Activated CD8-positive, alpha-beta memory T cell treated with anti-CD3 and anti-CD28 coated beads, Interleukin-2, amount 10 ng/mL, durations not matched to agents 7 days and 5 days (primary cell): Measurements from ENCODE around the gene UBTD1. TPM values are rescaled to one million over a fixed set of nuclear protein-coding genes. Genes with fewer than 3 reads are reported as not detected.

Source experiments
- ATAC-seq: fragments of 150-1000 bp; cut with Tn5 transposase; one replicate; pipeline ENCODE4 v1.10.0; 2021; ENCODE audit warnings: moderate library complexity
- CTCF ChIA-PET: fragments of 350-600 bp; sonication (Branson Sonifier 250); formaldehyde crosslinking; loops from one replicate; lab custom pipeline; 2021; ENCODE audit warnings: antibody characterized with exemption; lab: Charles Lee
- DNase-seq: peaks from one replicate; pipeline ENCODE4 v3.0.0-alpha.2; 2020
- H3K27ac Mint-ChIP-seq: one replicate; pipeline ENCODE4 v1.8.0; 2021; ENCODE audit warnings: mild to moderate bottlenecking, mixed read lengths
- H3K27me3 Mint-ChIP-seq: one replicate; pipeline ENCODE4 v1.8.0; 2021; ENCODE audit warnings: mixed read lengths
- H3K36me3 Mint-ChIP-seq: one replicate; pipeline ENCODE4 v1.8.0; 2021; ENCODE audit warnings: mild to moderate bottlenecking, mixed read lengths
- H3K4me1 Mint-ChIP-seq: one replicate; pipeline ENCODE4 v1.8.0; 2021; ENCODE audit warnings: mixed read lengths
- H3K4me3 Mint-ChIP-seq: one replicate; pipeline ENCODE4 v1.8.0; 2021; ENCODE audit warnings: mild to moderate bottlenecking, moderate library complexity, mixed read lengths
- H3K9me3 Mint-ChIP-seq: one replicate; pipeline ENCODE4 v1.8.0; 2022; ENCODE audit warnings: low read depth, mixed read lengths
- total RNA-seq, 2 experiments: library from RNA; stranded (reverse); gene quantifications; one replicate each; pipeline ENCODE4 v1.2.3, GENCODE V29; 2021

Gene UBTD1
- total RNA-seq, 2 experiments from 2014 or later = 0.88 to 1.3 TPM

DNA sequence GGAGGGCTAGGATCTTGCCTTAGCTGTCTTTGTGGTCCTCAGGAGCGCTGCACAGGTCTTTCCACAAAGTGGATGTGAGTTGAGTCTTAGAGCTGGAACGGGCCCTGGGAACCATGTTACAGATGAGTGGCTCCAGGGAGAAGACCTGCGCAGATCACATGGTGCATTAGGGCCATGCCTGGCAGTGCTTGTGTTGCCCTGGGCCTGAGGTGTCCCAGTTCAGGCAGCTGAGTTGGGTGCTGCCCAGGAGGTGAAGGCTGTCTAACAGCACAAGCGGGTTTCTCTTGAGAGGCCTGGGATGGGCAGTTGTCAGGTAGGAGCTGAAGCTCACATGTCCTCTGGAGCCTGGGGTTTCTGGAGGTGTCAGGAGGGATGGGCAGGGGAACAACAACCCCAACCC, 40.1 kb downstream of the UBTD1 start:
- H3K9me3 Mint-ChIP-seq = no peaks in the 10 kb centered on the region
- H3K36me3 Mint-ChIP-seq = no peaks in the 10 kb centered on the region
- no peak for ATAC-seq
- no peaks in the 10 kb centered on the region for H3K27me3 Mint-ChIP-seq
- no peak overlapping the region for H3K27ac Mint-ChIP-seq
- H3K4me1 Mint-ChIP-seq = peaks cover 20% of the 10 kb centered on the region
- H3K4me3 Mint-ChIP-seq = no peak overlapping the region
- DNase-seq = no peak
- CTCF ChIA-PET = interaction anchor here (0.5 to 1.9 kb wide), 3 partner anchors 14 to 628 kb away, joined by 3 to 12 read pairs (median 5); no protein-coding TSS in a partner anchor

- CTCF ChIA-PET = interaction anchor here (0.5 to 1.9 kb wide), 4 partner anchors 13 to 629 kb away, joined by 3 to 12 read pairs (median 4); no protein-coding TSS in a partner anchor
- no peaks in the 10 kb centered on the region for H3K27me3 Mint-ChIP-seq
- no peaks in the 10 kb centered on the region for H3K36me3 Mint-ChIP-seq
- no peaks in the 10 kb centered on the region for H3K9me3 Mint-ChIP-seq
- H3K4me1 Mint-ChIP-seq = peaks cover 21% of the 10 kb centered on the region
- no peak overlapping the region for H3K4me3 Mint-ChIP-seq
- DNase-seq (no peak), ATAC-seq (no peak)
- H3K27ac Mint-ChIP-seq = no peak overlapping the region
Observed at GRCh38 chr10:97539523-97540200, 40.9 kb downstream of the UBTD1 start.

GRCh38 chr10:97540669-97541500, 42.2 kb downstream of the UBTD1 start:
- CTCF ChIA-PET = interaction anchor here (1.0 to 1.3 kb wide), 2 partner anchors 11 to 133 kb away, joined by 3 to 4 read pairs; no protein-coding TSS in a partner anchor
- no peaks in the 10 kb centered on the region for H3K36me3 Mint-ChIP-seq
- peaks cover 21% of the 10 kb centered on the region for H3K4me1 Mint-ChIP-seq
- H3K9me3 Mint-ChIP-seq = no peaks in the 10 kb centered on the region
- ATAC-seq = no peak
- no peak overlapping the region for H3K4me3 Mint-ChIP-seq
- H3K27me3 Mint-ChIP-seq = no peaks in the 10 kb centered on the region
- no peak overlapping the region for H3K27ac Mint-ChIP-seq
- DNase-seq = no peak

DNA sequence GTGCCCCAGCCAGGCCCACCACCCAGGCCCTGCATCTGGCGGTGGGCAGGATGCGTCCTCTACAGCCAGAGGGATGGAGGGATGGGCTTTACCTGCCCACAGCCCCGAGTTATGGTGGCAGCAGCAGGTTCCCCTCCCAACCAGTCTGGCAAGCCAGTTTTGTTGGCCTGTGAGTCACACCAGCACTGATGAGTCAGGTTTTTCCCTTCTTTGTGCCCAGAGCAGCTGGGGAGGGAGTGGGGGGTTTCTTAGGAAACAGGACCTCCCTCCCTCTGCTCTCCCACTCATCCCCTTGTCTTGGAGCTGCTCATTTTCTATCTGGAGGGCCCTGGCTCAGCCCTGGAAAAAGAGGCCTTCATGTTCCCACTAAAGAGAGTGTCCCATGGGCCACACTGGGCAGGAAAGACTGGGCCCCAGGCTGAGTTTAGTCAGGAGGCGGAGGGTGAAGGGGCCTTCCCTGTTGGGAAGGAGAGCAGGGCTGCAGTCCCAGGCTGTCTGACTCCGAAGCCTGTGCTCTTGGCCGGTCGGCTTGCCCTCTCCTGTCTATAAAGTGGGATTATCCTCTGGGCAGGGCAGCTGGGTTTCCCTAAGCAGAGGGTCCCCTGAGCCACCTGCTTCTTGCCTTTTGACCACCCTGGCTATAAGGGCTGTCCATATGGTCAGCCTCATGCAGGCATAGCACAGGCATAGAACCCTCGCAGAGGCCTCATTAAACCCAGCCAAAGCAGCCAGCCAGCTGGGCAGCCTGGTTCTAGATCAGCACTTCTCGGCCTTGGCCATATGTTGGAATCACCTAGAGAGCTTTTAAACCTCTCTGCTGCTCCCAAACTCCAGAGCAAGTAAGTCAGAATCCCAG, 43.7 kb downstream of the UBTD1 start:
- peak; percentile 48 for DNase-seq

GRCh38 chr10:97543025-97543546, 44.4 kb downstream of the UBTD1 start:
- H3K27me3 Mint-ChIP-seq = peaks cover 3% of the 10 kb centered on the region
- CTCF ChIA-PET = interaction anchor here (0.7 kb wide), 1 partner anchor 11 kb away, joined by 5 read pairs; no protein-coding TSS in a partner anchor
- no peak overlapping the region for H3K4me3 Mint-ChIP-seq
- no peaks in the 10 kb centered on the region for H3K36me3 Mint-ChIP-seq
- H3K4me1 Mint-ChIP-seq = peaks cover 21% of the 10 kb centered on the region
- ATAC-seq = peak; percentile 74
- no peaks in the 10 kb centered on the region for H3K9me3 Mint-ChIP-seq
- peak; percentile 66 for DNase-seq
- H3K27ac Mint-ChIP-seq = peak overlapping the region; percentile 63

More for the DNA sequence above, 43.7 kb downstream of the UBTD1 start:
- Mint-ChIP-seq H3K27me3 (peaks cover 3% of the 10 kb centered on the region), H3K4me1 (peaks cover 21% of the 10 kb centered on the region), H3K36me3 (no peaks in the 10 kb centered on the region), H3K9me3 (no peaks in the 10 kb centered on the region), H3K4me3 (no peak overlapping the region), H3K27ac (no peak overlapping the region)
- peak; percentile 59 for ATAC-seq
- CTCF ChIA-PET = interaction anchor here (0.7 to 1.0 kb wide), 3 partner anchors 9 to 222 kb away, joined by 3 to 7 read pairs (median 5); no protein-coding TSS in a partner anchor

- Mint-ChIP-seq H3K27me3 (peaks cover 3% of the 10 kb centered on the region), H3K9me3 (no peaks in the 10 kb centered on the region), H3K4me3 (no peak overlapping the region), H3K4me1 (peaks cover 21% of the 10 kb centered on the region), H3K36me3 (no peaks in the 10 kb centered on the region), H3K27ac (no peak overlapping the region)
- CTCF ChIA-PET = interaction anchor here (0.8 to 1.2 kb wide), 4 partner anchors 12 to 47 kb away, joined by 3 to 4 read pairs (median 3); partner anchors contain the start of gene ANKRD2
- ATAC-seq (no peak), DNase-seq (no peak)
Observed at GRCh38 chr10:97546456-97547270, 47.9 kb downstream of the UBTD1 start.

- ATAC-seq (no peak), DNase-seq (no peak)
- Mint-ChIP-seq H3K4me1 (peaks cover 16% of the 10 kb centered on the region), H3K27me3 (peaks cover 3% of the 10 kb centered on the region), H3K9me3 (no peaks in the 10 kb centered on the region), H3K36me3 (no peaks in the 10 kb centered on the region), H3K27ac (no peak overlapping the region), H3K4me3 (no peak overlapping the region)
- CTCF ChIA-PET = no interaction called here
Observed at GRCh38 chr10:97547271-97547600, 48.5 kb downstream of the UBTD1 start.

DNA sequence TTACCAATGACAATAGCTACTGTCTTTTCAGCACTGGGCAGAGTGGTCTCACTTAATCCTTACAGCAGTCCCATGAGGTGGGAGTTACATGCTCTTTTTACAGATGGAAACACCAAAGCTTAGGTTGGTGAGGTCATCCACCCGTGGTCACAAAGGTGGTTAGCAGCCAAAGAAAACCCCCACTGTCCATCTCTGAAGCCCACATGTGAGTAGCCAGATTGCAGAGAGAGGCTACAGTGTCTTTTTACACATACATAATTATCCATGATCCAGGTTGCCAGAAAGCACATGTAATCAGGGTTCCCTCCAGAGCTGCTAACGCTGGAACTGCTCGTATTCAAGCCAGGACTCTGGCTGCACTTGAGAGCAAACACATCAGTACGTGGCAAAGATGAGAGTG, 49.2 kb downstream of the UBTD1 start:
- CTCF ChIA-PET = no interaction called here
- H3K4me1 Mint-ChIP-seq = peaks cover 9% of the 10 kb centered on the region

GRCh38 chr10:97548828-97549455, 50.2 kb downstream of the UBTD1 start:
- CTCF ChIA-PET = interaction anchor here (3.6 to 6.3 kb wide), 2 partner anchors 14 to 23 kb away, joined by 9 to 35 read pairs; partner anchors contain the start of gene ANKRD2
- Mint-ChIP-seq H3K36me3 (no peaks in the 10 kb centered on the region), H3K27ac (no peak overlapping the region), H3K4me1 (peaks cover 1% of the 10 kb centered on the region), H3K9me3 (no peaks in the 10 kb centered on the region), H3K4me3 (no peak overlapping the region), H3K27me3 (peaks cover 3% of the 10 kb centered on the region)
- ATAC-seq (no peak), DNase-seq (no peak)

More for the DNA sequence above, 49.2 kb downstream of the UBTD1 start:
- ATAC-seq = no peak
- Mint-ChIP-seq H3K9me3 (no peaks in the 10 kb centered on the region), H3K36me3 (no peaks in the 10 kb centered on the region), H3K4me3 (no peak overlapping the region), H3K27ac (no peak overlapping the region), H3K27me3 (peaks cover 3% of the 10 kb centered on the region)
- no peak for DNase-seq

- Mint-ChIP-seq H3K9me3 (no peaks in the 10 kb centered on the region), H3K4me1 (peaks cover 1% of the 10 kb centered on the region), H3K36me3 (no peaks in the 10 kb centered on the region), H3K27ac (no peak overlapping the region), H3K27me3 (peaks cover 3% of the 10 kb centered on the region), H3K4me3 (no peak overlapping the region)
- no peak for ATAC-seq
- CTCF ChIA-PET = interaction anchor here (3.6 to 6.3 kb wide), 2 partner anchors 15 to 22 kb away, joined by 9 to 35 read pairs; partner anchors contain the start of gene ANKRD2
- DNase-seq = no peak
Observed at GRCh38 chr10:97549587-97550322, 51.0 kb downstream of the UBTD1 start.
